Measurements from ENCODE around the gene MYO1D. TPM values are rescaled to one million over a fixed set of nuclear protein-coding genes. Genes with fewer than 3 reads are reported as not detected.
"Not testable (repeated sequence)": the region's sequence is repeated elsewhere in the genome, so short reads cannot be mapped to it uniquely, and the experiment has no call there.

MYO1D gene
- total and polyA plus RNA-seq, 2 donors (not counting 3 experiments of a cell fraction or from before 2014, with no cell fraction given): 37.8 to 85.5 TPM

DNA sequence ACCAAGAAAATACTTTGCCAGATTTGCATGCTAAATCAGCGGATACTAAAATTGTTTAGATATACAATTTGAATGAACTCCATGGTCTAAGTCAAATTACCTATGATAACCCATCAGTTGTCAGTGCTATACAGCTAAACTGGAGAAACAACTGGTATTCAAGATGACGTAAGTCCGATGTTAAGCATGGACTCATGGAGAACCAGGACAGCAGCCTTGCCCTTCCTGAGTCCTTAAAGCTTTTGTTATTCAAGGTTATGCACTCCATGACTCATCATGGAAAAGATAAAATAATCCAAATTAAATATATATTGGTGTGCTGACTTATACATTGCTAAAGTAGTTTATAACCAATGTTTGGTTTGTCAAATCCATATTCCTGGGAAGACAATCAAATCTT, 47.0 kb upstream of the MYO1D start:
- H3K36me3 ChIP-seq (ENCODE audit: control insufficient read depth in 2 of 2, extremely low read depth in 1 of 2, insufficient read depth in 2 of 2, low read length in 2 of 2); H3K27me3 ChIP-seq (ENCODE audit: control insufficient read depth in 2 of 2, insufficient read depth in 2 of 2, low read length in 2 of 2); H3K4me3 ChIP-seq (replicated peaks in 1 of 3; ENCODE audit: insufficient read depth in 1 of 3, low read depth in 1 of 3, low read length in 3 of 3); POLR2A ChIA-PET; H3K9me3 ChIP-seq (replicated peaks; ENCODE audit: control insufficient read depth, insufficient read depth, low read length); intact Hi-C loops (cut with micrococcal nuclease); H3K27ac ChIP-seq (ENCODE audit: insufficient read depth, low read depth, low read length); H3K4me2 ChIP-seq (ENCODE audit: insufficient read depth, low read length); H3K9ac ChIP-seq (replicated peaks; ENCODE audit: extremely low read depth, insufficient read depth, low read length); FAIRE-seq; H3K79me2 ChIP-seq (ENCODE audit: control insufficient read depth, insufficient read depth, low read length); H4K20me1 ChIP-seq (replicated peaks; ENCODE audit: control insufficient read depth, extremely low read depth, insufficient read depth, low read length); H3K9me1 ChIP-seq (replicated peaks; ENCODE audit: control insufficient read depth, extremely low read depth, insufficient read depth, low read length); dilution Hi-C loops (cut with MboI; ENCODE audit: extremely low pct_ligation_motif_present, low sequenced_read_pairs); BruUV-seq (replicated peaks); H2AFZ ChIP-seq (ENCODE audit: low read depth, low read length): not testable (repeated sequence)
- H3K4me1 ChIP-seq (ENCODE audit: control insufficient read depth, extremely low read depth, insufficient read depth, low read length): peaks cover 13% of the 10 kb centered on the region
- CTCF ChIA-PET: interaction anchor here (0.8 to 1.3 kb wide), 4 partner anchors 12 to 17 kb away, joined by 3 to 5 read pairs (median 4); no protein-coding TSS in a partner anchor
- TF ChIP-seq JUN (IDR thresholded peaks at IDR 0.05; ENCODE audit: borderline replicate concordance, insufficient read depth, insufficient read length, low read depth) (peak; percentile 26), FOS (IDR thresholded peaks at IDR 0.05; ENCODE audit: borderline replicate concordance, insufficient read depth, low read length) (peak; percentile 44)
- peak; percentile 16 for DNase-seq (ENCODE audit: low read depth, low spot score)

DNA sequence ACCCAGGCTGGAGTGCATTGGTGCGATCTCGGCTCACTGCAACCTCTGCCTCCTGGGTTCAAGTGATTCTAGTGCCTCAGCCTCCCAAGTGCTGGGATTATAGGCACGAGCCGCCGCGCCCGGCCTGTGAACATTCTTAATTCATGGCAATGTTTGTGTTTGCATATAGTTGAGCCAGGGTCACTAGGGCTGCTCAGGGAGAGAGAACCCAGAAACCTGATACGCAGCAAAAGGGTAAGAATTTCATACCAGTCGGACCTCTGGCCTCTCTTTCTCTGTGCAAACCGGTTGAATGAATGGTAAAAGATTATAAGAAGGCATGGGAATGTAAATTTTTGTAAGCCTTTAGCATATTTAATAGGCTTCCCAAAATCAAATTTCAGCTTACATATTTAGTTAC, 44.1 kb upstream of the MYO1D start:
- FAIRE-seq (no peak), DNase-seq (ENCODE audit: low read depth, low spot score) (no peak)
- dilution Hi-C loops (cut with MboI; ENCODE audit: extremely low pct_ligation_motif_present, low sequenced_read_pairs) (no loop called here), intact Hi-C loops (cut with micrococcal nuclease) (no loop called here)
- Histone ChIP-seq H4K20me1 (replicated peaks; ENCODE audit: control insufficient read depth, extremely low read depth, insufficient read depth, low read length) (no peaks in the 10 kb centered on the region), H2AFZ (ENCODE audit: low read depth, low read length) (no peak overlapping the region), H3K27me3 (ENCODE audit: control insufficient read depth in 2 of 2, insufficient read depth in 2 of 2, low read length in 2 of 2) (peaks cover 0 to under 1% of the 10 kb centered on the region in 2 experiments), H3K36me3 (ENCODE audit: control insufficient read depth in 2 of 2, extremely low read depth in 1 of 2, insufficient read depth in 2 of 2, low read length in 2 of 2) (no peaks in the 10 kb centered on the region), H3K27ac (ENCODE audit: insufficient read depth, low read depth, low read length) (no peak overlapping the region), H3K4me3 (replicated peaks in 1 of 3; ENCODE audit: insufficient read depth in 1 of 3, low read depth in 1 of 3, low read length in 3 of 3) (no peak overlapping the region), H3K9ac (replicated peaks; ENCODE audit: extremely low read depth, insufficient read depth, low read length) (no peak overlapping the region), H3K9me1 (replicated peaks; ENCODE audit: control insufficient read depth, extremely low read depth, insufficient read depth, low read length) (no peaks in the 10 kb centered on the region), H3K79me2 (ENCODE audit: control insufficient read depth, insufficient read depth, low read length) (no peaks in the 10 kb centered on the region), H3K9me3 (replicated peaks; ENCODE audit: control insufficient read depth, insufficient read depth, low read length) (no peaks in the 10 kb centered on the region), H3K4me1 (ENCODE audit: control insufficient read depth, extremely low read depth, insufficient read depth, low read length) (no peaks in the 10 kb centered on the region), H3K4me2 (ENCODE audit: insufficient read depth, low read length) (no peak overlapping the region)
- no TSS peak for BruUV-seq (replicated peaks)
- ChIA-PET POLR2A (no interaction called here), CTCF (interaction anchor here (1.2 to 1.7 kb wide), 3 partner anchors 11 to 138 kb away, joined by 4 to 7 read pairs (median 6); partner anchors contain the start of gene MYO1D)
- no peak for TF ChIP-seq GATA2 (IDR thresholded peaks at IDR 0.05; ENCODE audit: insufficient read depth, insufficient read length, low read depth, low read length)
- no peak for TF ChIP-seq JUN (IDR thresholded peaks at IDR 0.05; ENCODE audit: borderline replicate concordance, insufficient read depth, insufficient read length, low read depth)
- no peak for TF ChIP-seq POLR2A (IDR thresholded peaks at IDR 0.05; ENCODE audit: low read depth, low read length)
- TF ChIP-seq EZH2 (IDR thresholded peaks at IDR 0.05; ENCODE audit: borderline replicate concordance, low read depth, low read length, severe bottlenecking): no peak
- no peak for TF ChIP-seq FOS (IDR thresholded peaks at IDR 0.05; ENCODE audit: borderline replicate concordance, insufficient read depth, low read length)
- TF ChIP-seq, protein P1, sequence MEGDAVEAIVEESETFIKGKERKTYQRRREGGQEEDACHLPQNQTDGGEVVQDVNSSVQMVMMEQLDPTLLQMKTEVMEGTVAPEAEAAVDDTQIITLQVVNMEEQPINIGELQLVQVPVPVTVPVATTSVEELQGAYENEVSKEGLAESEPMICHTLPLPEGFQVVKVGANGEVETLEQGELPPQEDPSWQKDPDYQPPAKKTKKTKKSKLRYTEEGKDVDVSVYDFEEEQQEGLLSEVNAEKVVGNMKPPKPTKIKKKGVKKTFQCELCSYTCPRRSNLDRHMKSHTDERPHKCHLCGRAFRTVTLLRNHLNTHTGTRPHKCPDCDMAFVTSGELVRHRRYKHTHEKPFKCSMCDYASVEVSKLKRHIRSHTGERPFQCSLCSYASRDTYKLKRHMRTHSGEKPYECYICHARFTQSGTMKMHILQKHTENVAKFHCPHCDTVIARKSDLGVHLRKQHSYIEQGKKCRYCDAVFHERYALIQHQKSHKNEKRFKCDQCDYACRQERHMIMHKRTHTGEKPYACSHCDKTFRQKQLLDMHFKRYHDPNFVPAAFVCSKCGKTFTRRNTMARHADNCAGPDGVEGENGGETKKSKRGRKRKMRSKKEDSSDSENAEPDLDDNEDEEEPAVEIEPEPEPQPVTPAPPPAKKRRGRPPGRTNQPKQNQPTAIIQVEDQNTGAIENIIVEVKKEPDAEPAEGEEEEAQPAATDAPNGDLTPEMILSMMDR (IDR thresholded peaks at IDR 0.05; ENCODE audit: extremely low read depth in 1 of 2, insufficient read depth in 1 of 2, low read depth in 1 of 2, low read length in 2 of 2): no peak
- no peak for TF ChIP-seq MYC (IDR thresholded peaks at IDR 0.05; ENCODE audit: low read depth, low read length)
- TF ChIP-seq POLR2AphosphoS5 (IDR thresholded peaks at IDR 0.05; ENCODE audit: insufficient read depth, low read depth, low read length): no peak
- no peak for TF ChIP-seq MAX (IDR thresholded peaks at IDR 0.05; ENCODE audit: insufficient read depth, insufficient read length)
